Suprapubic skin (tissue), 3 donors: ENCODE measurements around the gene MOB1B.

Experiments used
- CTCF ChIP-seq, 2 donors: fragments of 200-600 bp in 1 of 2; fragments of 450-650 bp in 1 of 2; sonication (generic) in 1 of 2; IDR thresholded peaks; one replicate each; pipeline ENCODE4 v1.5.1; 2016 to 2019; ENCODE audit warnings: antibody characterized with exemption in 2 of 2, mild to moderate bottlenecking in 1 of 2, moderate library complexity in 1 of 2
- EP300 ChIP-seq: sonication (generic); formaldehyde crosslinking; IDR thresholded peaks from one replicate; pipeline ENCODE4 v1.6.1; 2017; ENCODE audit warnings: antibody characterized with exemption
- POLR2A ChIP-seq, 2 donors: fragments of 450-650 bp; IDR thresholded peaks; one replicate each; pipeline ENCODE4 v1.6.1; 2017; ENCODE audit warnings: antibody characterized with exemption in 2 of 2, mild to moderate bottlenecking in 2 of 2, moderate library complexity in 2 of 2

GRCh38 chr4:70948665-70949260, 46.6 kb downstream of the MOB1B start:
- no peak for TF ChIP-seq CTCF (IDR thresholded peaks at IDR 0.05)
- TF ChIP-seq POLR2A (IDR thresholded peaks at IDR 0.05) = no peak
- TF ChIP-seq EP300 = no peak
